Ovary (tissue), 9 donors: ENCODE results near the gene ZNF236. TPM values are rescaled to one million over a fixed set of nuclear protein-coding genes. Genes with fewer than 3 reads are reported as not detected.
A peak's percentile ranks its signal among the peaks of the same experiment; 100 is the strongest.

Experiments used
- DNase-seq, 5 donors: peaks; one replicate each; pipeline ENCODE4 v3.0.0-alpha.2; 2019 to 2020
- H3K27ac ChIP-seq, 2 donors: fragments of 200-600 bp; one replicate each; pipeline versions ENCODE4 v1.5.1 to v1.8.0; 2019 to 2022
- H3K27me3 ChIP-seq: fragments of 200-600 bp; one replicate; pipeline ENCODE4 v1.8.0; 2022
- H3K36me3 ChIP-seq: fragments of 200-600 bp; sonication (generic); one replicate; pipeline ENCODE4 v1.5.1; 2019
- H3K4me1 ChIP-seq: one replicate; pipeline ENCODE4 v1.8.1; 2013; ENCODE audit warnings: mild to moderate bottlenecking, moderate library complexity; ENCODE audit not compliant: insufficient read depth
- H3K4me3 ChIP-seq: fragments of 200-600 bp; sonication (generic); one replicate; pipeline ENCODE4 v1.5.1; 2017
- H3K9me3 ChIP-seq, 2 donors: fragments of 200-600 bp in 1 of 2; sonication (generic) in 1 of 2; one replicate each; pipeline versions ENCODE4 v1.5.1 to v1.8.1; 2013 to 2019; ENCODE audit warnings: mild to moderate bottlenecking in 1 of 2, moderate library complexity in 1 of 2
- EP300 ChIP-seq: sonication (generic); formaldehyde crosslinking; IDR thresholded peaks from one replicate; pipeline ENCODE4 v1.6.1; 2017; ENCODE audit warnings: antibody characterized with exemption
- POLR2A ChIP-seq: fragments of 450-650 bp; IDR thresholded peaks from one replicate; pipeline ENCODE4 v1.6.1; 2017; ENCODE audit warnings: antibody characterized with exemption, mild to moderate bottlenecking, moderate library complexity
- whole genome bisulfite sequencing, 3 donors: extraction: QIAGEN DNeasy Blood & Tissue Kit in 1 of 3; methylation state at CpG; one replicate each; pipeline versions ENCODE4 v1.1.5 to v1.1.7; 2013 to 2017; 5-methylcytosine and 5-hydroxymethylcytosine counted together
- intact Hi-C, 4 donors: fragments of 100-400 bp; cut with DNase I; formaldehyde crosslinking; loops; one replicate each; pipeline versions ENCODE4 v1.11.0 to v1.15.1; 2022 to 2023
- polyA plus RNA-seq, 2 donors: library from polyadenylated mRNA; stranded (reverse); fragments of 200-250 nt in 1 of 2; fragments of 350-450 nt in 1 of 2; fragmentation: Illumina TruSeq in 1 of 2; extraction: RNeasy Lipid Tissue Mini Kit (QIAGEN cat#74804) in 1 of 2; gene quantifications; one replicate each; pipeline ENCODE4 v1.2.3, GENCODE V29; 2013 to 2014
- total RNA-seq, 7 donors: library from RNA; depleted of rRNA in 2 of 7; stranded (reverse); fragments of >200 nt in 2 of 7; fragmentation: NEBNext Ultra II Directional in 3 of 7; extraction: Animal tissue kit (Norgen Biotek cat#: 25700) in 3 of 7; gene quantifications; one replicate each; pipeline versions ENCODE4 v1.1.0 to v1.2.4, GENCODE V29; 2016 to 2023
- TF ChIP-seq, protein P1 (sequence below), 3 donors: fragments of 450-650 bp in 2 of 3; fragments of 200-600 bp in 1 of 3; IDR thresholded peaks; one replicate each; pipeline versions ENCODE4 v1.5.1 to v1.8.0; 2016 to 2022; ENCODE audit warnings: antibody characterized with exemption in 3 of 3, mild to moderate bottlenecking in 1 of 3
- donor health status: DM: no; HTN: no; CAD: no; lungs with moderate emphysema.
- donor health status: DM: no; HTN: no; CAD: no.
- donor health status: Bipolar disorder and iron deficiency.
- donor health status: DM: yes; HTN: yes; CAD: no.
- donor health status: DM: no; HTN: no; CAD: no.
- donor health status: DM: yes; HTN: yes; CAD: no.

ZNF236 gene
- total and polyA plus RNA-seq, 9 donors = 3.9 to 30.3 (median 24.1) TPM

DNA sequence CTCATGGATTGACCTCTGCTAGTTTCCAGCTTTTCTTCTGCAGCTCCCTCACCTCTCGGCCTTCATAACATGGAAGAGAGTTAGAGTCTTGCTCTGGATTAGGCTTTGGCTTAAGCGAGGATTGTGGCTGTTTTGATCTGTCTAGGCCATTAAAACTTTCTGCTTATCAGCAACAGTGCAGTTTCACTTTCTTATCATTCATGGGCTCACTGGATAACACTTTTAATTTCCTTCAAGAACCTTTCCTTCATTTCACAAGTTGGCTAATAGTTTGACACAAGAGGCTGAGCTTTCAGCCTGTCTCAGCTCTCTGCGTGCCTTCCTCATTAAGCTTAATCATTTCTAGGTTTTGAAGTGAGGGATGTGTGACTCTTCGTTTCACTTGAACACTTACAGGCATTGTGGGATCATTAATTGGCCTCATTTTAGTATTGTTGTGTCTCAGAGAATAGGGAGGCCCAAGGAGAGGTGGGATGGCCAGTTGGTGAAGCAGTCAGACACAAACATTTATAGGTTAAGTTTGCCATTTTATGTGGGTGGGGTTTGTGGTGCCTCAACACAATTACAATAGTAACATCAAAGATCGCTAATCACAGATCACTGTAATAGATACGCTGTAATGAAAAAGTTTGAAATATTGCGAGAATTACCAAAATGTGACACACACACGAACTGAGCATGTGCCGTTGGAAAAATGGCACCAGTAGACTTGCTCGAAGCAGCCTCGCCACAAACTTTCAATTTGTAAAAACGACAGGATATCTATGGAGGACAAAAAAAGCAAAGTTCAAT lies 129.3 kb downstream of the ZNF236 start:
- H3K27me3 ChIP-seq = no peaks in the 10 kb centered on the region
- no peaks in the 10 kb centered on the region for H3K9me3 ChIP-seq
- DNase-seq = no peak
- H3K4me3 ChIP-seq = no peak overlapping the region
- peaks cover 4% of the 10 kb centered on the region for H3K4me1 ChIP-seq
- WGBS, 3 donors = 89 to 93% (median 89%) methylated on average over 12 of the region's 12 CpGs
- TF ChIP-seq POLR2A (no peak), EP300 (no peak)
- TF ChIP-seq, protein P1, sequence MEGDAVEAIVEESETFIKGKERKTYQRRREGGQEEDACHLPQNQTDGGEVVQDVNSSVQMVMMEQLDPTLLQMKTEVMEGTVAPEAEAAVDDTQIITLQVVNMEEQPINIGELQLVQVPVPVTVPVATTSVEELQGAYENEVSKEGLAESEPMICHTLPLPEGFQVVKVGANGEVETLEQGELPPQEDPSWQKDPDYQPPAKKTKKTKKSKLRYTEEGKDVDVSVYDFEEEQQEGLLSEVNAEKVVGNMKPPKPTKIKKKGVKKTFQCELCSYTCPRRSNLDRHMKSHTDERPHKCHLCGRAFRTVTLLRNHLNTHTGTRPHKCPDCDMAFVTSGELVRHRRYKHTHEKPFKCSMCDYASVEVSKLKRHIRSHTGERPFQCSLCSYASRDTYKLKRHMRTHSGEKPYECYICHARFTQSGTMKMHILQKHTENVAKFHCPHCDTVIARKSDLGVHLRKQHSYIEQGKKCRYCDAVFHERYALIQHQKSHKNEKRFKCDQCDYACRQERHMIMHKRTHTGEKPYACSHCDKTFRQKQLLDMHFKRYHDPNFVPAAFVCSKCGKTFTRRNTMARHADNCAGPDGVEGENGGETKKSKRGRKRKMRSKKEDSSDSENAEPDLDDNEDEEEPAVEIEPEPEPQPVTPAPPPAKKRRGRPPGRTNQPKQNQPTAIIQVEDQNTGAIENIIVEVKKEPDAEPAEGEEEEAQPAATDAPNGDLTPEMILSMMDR (IDR thresholded peaks at IDR 0.05) = no peak
- no peak overlapping the region for H3K27ac ChIP-seq
- intact Hi-C loops = no loop called here
- no peaks in the 10 kb centered on the region for H3K36me3 ChIP-seq

DNA sequence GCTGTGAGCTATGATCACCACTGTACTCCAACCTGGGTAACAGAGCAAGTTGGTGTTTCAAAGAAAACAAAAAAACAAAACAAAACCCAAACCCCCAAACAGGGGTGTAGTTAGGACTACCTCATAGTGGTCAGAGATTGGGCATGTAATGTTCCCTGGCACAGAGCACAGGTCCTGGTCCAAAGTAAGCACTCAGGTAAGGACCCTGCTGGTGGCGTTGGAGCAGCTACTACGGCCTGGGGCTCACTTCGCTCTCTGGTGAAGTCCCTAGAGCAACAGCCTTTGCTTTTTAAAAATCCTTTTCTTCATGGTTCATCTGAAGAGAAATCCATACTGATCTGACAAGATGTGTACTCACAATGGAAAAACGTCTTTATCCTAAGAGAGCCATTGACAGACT lies 130.4 kb downstream of the ZNF236 start:
- H3K27ac ChIP-seq = peak overlapping the region in 1 of 2 donors; percentile 40

DNA sequence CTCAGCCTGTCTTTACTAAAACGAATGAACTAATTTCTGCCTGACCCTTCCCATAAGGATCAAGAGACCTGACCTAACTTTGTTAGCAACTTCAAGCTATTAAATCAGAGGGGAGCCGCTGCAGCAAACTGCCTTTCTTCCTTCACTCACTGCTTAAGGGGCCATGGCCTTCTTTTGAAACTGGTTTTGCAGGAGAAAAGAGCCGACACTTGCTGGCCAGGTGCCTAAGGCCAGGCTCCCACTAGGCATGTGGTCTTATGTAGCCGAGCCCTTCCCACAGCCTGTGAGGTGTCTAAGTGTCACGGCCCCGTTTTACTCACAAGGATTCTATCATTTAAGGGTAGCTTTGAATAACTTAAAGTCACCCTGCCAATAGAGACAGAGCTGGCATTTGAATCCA lies 130.8 kb downstream of the ZNF236 start:
- peak; percentile 57 to 70 (median 66) for DNase-seq
- Histone ChIP-seq H3K27me3 (no peaks in the 10 kb centered on the region), H3K36me3 (no peaks in the 10 kb centered on the region), H3K4me1 (peaks cover 4% of the 10 kb centered on the region), H3K9me3 (no peaks in the 10 kb centered on the region), H3K4me3 (no peak overlapping the region), H3K27ac (peak overlapping the region in 1 of 2 donors; percentile 40)
- intact Hi-C loops = no loop called here
- 16 to 23% (median 21%) methylated on average over 6 of the region's 6 CpGs for WGBS, 3 donors
- TF ChIP-seq, protein P1 (IDR thresholded peaks at IDR 0.05) = no peak
- TF ChIP-seq POLR2A (no peak), EP300 (no peak)

More for the DNA sequence above, 130.4 kb downstream of the ZNF236 start:
- WGBS, 3 donors = 77 to 84% (median 78%) methylated on average over 4 of the region's 4 CpGs
- Histone ChIP-seq H3K4me1 (peaks cover 4% of the 10 kb centered on the region), H3K9me3 (no peaks in the 10 kb centered on the region), H3K36me3 (no peaks in the 10 kb centered on the region), H3K4me3 (no peak overlapping the region), H3K27me3 (no peaks in the 10 kb centered on the region)
- intact Hi-C loops = no loop called here
- no peak for DNase-seq
- TF ChIP-seq POLR2A (no peak), EP300 (no peak)
- TF ChIP-seq, protein P1 (IDR thresholded peaks at IDR 0.05) = no peak

DNA sequence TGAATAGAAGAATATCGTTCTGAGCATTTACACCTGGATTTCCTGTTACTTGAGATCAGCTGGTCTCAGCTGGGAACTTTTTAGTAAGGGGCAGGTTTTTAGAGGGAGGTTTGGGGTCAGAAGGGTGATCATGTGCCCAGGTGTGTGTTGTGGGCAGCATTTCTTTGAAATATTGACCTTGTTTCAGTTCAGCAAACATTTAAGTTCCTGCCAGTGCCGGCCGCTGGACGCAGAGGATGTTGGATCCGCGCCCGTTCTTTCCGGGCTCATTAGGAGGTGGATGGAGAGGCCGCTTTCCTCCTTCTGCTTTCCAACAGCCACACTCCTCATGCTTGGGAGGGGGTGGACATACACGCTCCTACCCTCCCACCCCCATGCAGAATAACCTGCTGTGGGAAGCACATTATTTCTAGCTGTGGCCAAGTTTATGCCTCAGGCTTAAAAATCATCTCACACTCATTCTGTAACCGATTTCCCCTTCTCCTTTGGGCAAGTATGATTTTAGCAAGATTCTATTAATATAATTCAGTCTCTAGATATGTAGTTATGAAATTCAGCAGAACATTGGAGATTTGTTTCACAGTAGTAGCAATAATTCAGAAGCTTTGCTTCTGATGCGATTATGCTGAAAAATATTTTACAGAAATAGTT lies 131.4 kb downstream of the ZNF236 start:
- peak; percentile 81 to 90 (median 85) for DNase-seq
- intact Hi-C loops = no loop called here
- Histone ChIP-seq H3K27me3 (no peaks in the 10 kb centered on the region), H3K27ac (peak overlapping the region in 1 of 2 donors; percentile 40), H3K36me3 (no peaks in the 10 kb centered on the region), H3K9me3 (no peaks in the 10 kb centered on the region), H3K4me3 (no peak overlapping the region), H3K4me1 (peaks cover 4% of the 10 kb centered on the region)
- WGBS, 3 donors = 10 to 15% (median 13%) methylated on average over 12 of the region's 12 CpGs
- TF ChIP-seq, protein P1 (IDR thresholded peaks at IDR 0.05) = no peak
- TF ChIP-seq EP300 (no peak), POLR2A (no peak)
